Vagina (tissue), 2 donors: ENCODE data around the gene RHOG. TPM values are rescaled to one million over a fixed set of nuclear protein-coding genes. Genes with fewer than 3 reads are reported as not detected.
A peak's percentile ranks its signal among the peaks of the same experiment; 100 is the strongest.

Experiments used
- DNase-seq, 2 donors: peaks; one replicate each; pipeline ENCODE4 v3.0.0-alpha.2; 2017; ENCODE audit errors: extremely low spot score in 2 of 2
- H3K27ac ChIP-seq: fragments of 200-600 bp; sonication (generic); one replicate; pipeline ENCODE4 v1.5.1; 2019
- H3K27me3 ChIP-seq: fragments of 200-600 bp; sonication (generic); one replicate; pipeline ENCODE4 v1.5.1; 2019
- H3K36me3 ChIP-seq, 2 donors: fragments of 200-600 bp; sonication (generic); one replicate each; pipeline ENCODE4 v1.5.1; 2017 to 2019
- H3K4me1 ChIP-seq: fragments of 200-600 bp; sonication (generic); one replicate; pipeline ENCODE4 v1.5.1; 2019
- H3K4me3 ChIP-seq, 2 donors: fragments of 200-600 bp; sonication (generic); 1 replicate in 1 of 2; 2 replicates in 1 of 2; pipeline ENCODE4 v1.5.1; 2016 to 2019
- H3K9me3 ChIP-seq: fragments of 200-600 bp; sonication (generic); one replicate; pipeline ENCODE4 v1.5.1; 2019
- POLR2A ChIP-seq, 2 donors: fragments of 450-650 bp; IDR thresholded peaks; one replicate each; pipeline ENCODE4 v1.6.1; 2017; ENCODE audit warnings: antibody characterized with exemption in 2 of 2, mild to moderate bottlenecking in 2 of 2, moderate library complexity in 2 of 2
- POLR2AphosphoS5 ChIP-seq, 2 donors: sonication (generic); formaldehyde crosslinking; IDR thresholded peaks; one replicate each; pipeline ENCODE4 v1.9.0; 2017; ENCODE audit warnings: antibody characterized with exemption in 2 of 2, mild to moderate bottlenecking in 2 of 2, low read depth in 1 of 2; ENCODE audit not compliant: insufficient read depth in 1 of 2
- intact Hi-C: fragments of 100-400 bp; cut with DNase I; formaldehyde crosslinking; loops from one replicate; pipeline ENCODE4 v1.15.1; 2023
- total RNA-seq: library from RNA; depleted of rRNA; stranded (reverse); fragments of >200 nt; gene quantifications from one replicate; pipeline ENCODE4 v1.2.3, GENCODE V29; 2016
- TF ChIP-seq, protein P1 (sequence below), 3 experiments: fragments of 450-650 bp in 2 of 3; fragments of 200-600 bp in 1 of 3; sonication (generic) in 1 of 3; IDR thresholded peaks; one replicate each; pipeline ENCODE4 v1.5.1; 2017 to 2019; ENCODE audit warnings: antibody characterized with exemption in 3 of 3, mild to moderate bottlenecking in 2 of 3, moderate library complexity in 2 of 3

The RHOG gene
- total RNA-seq, 1 donor from 2014 or later: 107 TPM

DNA sequence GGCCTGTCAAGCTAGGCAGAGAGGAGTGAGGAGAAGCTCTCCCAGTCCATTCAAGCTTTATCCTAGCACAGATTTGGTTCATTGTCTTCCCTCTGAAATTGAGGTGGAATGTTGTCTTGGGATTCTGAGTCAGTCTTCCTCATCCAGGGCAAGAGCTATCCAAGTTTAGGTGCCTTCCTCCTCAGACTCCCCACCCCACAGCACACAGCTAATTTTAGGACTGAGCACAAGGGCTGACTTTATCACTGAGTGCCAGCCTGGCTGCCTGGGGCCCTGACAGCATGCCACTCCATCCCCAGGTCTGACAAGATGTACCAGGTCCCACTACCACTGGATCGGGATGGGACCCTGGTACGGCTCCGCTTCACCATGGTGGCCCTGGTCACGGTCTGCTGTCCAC lies 29.8 kb downstream of the RHOG start:
- TF ChIP-seq POLR2AphosphoS5 (IDR thresholded peaks at IDR 0.05; ENCODE audit: insufficient read depth in 1 of 2, low read depth in 1 of 2): no peak
- TF ChIP-seq, protein P1, sequence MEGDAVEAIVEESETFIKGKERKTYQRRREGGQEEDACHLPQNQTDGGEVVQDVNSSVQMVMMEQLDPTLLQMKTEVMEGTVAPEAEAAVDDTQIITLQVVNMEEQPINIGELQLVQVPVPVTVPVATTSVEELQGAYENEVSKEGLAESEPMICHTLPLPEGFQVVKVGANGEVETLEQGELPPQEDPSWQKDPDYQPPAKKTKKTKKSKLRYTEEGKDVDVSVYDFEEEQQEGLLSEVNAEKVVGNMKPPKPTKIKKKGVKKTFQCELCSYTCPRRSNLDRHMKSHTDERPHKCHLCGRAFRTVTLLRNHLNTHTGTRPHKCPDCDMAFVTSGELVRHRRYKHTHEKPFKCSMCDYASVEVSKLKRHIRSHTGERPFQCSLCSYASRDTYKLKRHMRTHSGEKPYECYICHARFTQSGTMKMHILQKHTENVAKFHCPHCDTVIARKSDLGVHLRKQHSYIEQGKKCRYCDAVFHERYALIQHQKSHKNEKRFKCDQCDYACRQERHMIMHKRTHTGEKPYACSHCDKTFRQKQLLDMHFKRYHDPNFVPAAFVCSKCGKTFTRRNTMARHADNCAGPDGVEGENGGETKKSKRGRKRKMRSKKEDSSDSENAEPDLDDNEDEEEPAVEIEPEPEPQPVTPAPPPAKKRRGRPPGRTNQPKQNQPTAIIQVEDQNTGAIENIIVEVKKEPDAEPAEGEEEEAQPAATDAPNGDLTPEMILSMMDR (IDR thresholded peaks at IDR 0.05): no peak
- no peak for DNase-seq
- Histone ChIP-seq H3K36me3 (no peaks in the 10 kb centered on the region), H3K4me3 (no peak overlapping the region), H3K4me1 (peaks cover 27% of the 10 kb centered on the region), H3K9me3 (no peaks in the 10 kb centered on the region), H3K27me3 (no peaks in the 10 kb centered on the region), H3K27ac (no peak overlapping the region)
- intact Hi-C loops: no loop called here

DNA sequence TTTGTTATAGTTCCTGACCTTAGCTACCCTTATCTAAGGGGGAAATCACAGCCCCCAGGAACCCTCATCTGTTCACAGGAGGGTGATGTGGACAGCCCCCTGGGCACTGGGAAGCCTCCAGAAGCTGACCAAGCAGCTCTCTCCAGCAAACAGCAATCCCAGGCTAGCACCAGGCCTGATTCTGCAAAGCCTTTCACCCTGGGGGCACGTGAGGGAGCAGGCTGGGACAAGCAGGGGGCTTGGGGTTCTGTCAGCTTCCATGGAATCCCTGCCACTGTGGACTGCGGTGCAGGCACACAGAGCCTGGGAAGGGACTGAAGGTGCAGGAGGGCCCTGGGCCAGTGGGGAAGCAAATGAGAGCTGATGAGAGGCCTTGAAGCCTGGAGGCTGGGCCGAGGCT lies 30.3 kb downstream of the RHOG start:
- no peaks in the 10 kb centered on the region for H3K36me3 ChIP-seq
- no peak overlapping the region for H3K4me3 ChIP-seq
- no peaks in the 10 kb centered on the region for H3K9me3 ChIP-seq
- H3K4me1 ChIP-seq: peaks cover 27% of the 10 kb centered on the region
- no peaks in the 10 kb centered on the region for H3K27me3 ChIP-seq
- intact Hi-C loops: no loop called here
- no peak for DNase-seq
- H3K27ac ChIP-seq: no peak overlapping the region
- TF ChIP-seq POLR2A (IDR thresholded peaks at IDR 0.05) (no peak), POLR2AphosphoS5 (IDR thresholded peaks at IDR 0.05; ENCODE audit: insufficient read depth in 1 of 2, low read depth in 1 of 2) (no peak)
- TF ChIP-seq, protein P1 (IDR thresholded peaks at IDR 0.05): no peak

DNA sequence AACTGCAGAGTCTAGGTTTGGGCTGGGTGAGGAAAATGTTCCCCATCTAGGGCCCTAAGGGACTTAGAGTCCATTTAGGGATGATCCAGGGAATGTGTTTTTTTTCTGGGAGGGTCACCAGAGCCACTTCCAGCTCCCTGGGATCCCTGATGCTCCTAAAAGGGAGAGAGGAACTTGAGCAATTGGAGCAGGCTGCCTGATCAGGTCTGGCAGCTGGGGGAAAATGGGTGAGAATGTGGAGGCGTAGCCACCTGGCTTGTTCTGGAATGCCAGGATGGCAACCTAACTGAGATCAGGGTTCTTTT lies 31.2 kb downstream of the RHOG start:
- H3K27me3 ChIP-seq: no peaks in the 10 kb centered on the region
- H3K9me3 ChIP-seq: no peaks in the 10 kb centered on the region
- peak overlapping the region; percentile 77 for H3K27ac ChIP-seq
- H3K4me3 ChIP-seq: no peak overlapping the region
- DNase-seq: no peak
- TF ChIP-seq, protein P1 (IDR thresholded peaks at IDR 0.05): no peak
- TF ChIP-seq POLR2A (IDR thresholded peaks at IDR 0.05): no peak
- no peak for TF ChIP-seq POLR2AphosphoS5 (IDR thresholded peaks at IDR 0.05; ENCODE audit: insufficient read depth in 1 of 2, low read depth in 1 of 2)
- peaks cover 27% of the 10 kb centered on the region for H3K4me1 ChIP-seq
- H3K36me3 ChIP-seq: no peaks in the 10 kb centered on the region
- intact Hi-C loops: no loop called here

DNA sequence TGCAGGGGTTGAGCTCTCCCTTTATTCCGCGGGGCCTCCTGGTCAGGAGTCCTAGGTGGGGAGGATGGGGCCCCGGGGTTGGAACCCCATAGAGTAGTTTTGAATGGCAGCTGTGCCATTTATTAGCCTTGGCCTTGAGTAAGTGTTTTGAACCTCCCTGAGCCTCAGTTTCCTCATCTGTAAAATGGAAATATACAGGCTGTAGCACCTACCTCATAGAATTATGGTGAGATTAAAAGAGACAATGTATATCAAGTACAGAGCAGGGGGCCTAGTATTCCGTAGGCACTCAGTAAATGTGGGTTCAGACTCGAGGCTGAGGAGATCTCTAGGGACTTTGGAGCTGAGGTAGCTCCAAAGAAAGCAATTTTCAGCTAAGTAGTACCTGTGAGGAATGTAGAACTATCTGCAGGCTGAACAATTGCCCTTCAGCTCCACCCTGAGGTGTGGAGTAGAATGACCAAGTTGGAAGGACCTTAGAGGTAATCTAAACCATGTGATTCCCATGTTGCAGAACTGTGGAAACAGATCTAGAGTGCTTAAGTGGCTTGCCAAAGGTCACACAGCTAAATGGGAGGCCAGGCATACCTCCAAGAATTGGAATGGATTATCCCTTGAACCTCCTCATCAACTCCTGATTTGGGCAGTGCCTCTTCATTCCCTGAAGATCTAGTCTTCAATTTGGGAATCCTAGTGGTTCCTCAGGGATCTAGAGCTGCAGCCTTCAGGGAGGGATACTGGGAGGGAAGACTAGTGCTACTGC lies 31.7 kb downstream of the RHOG start:
- intact Hi-C loops: no loop called here
- Histone ChIP-seq H3K36me3 (no peaks in the 10 kb centered on the region), H3K27ac (peak overlapping the region; percentile 77), H3K4me1 (peaks cover 27% of the 10 kb centered on the region), H3K4me3 (peak overlapping the region; percentile 83 to 85), H3K27me3 (no peaks in the 10 kb centered on the region), H3K9me3 (no peaks in the 10 kb centered on the region)
- DNase-seq: no peak
- TF ChIP-seq POLR2A (IDR thresholded peaks at IDR 0.05) (no peak), POLR2AphosphoS5 (IDR thresholded peaks at IDR 0.05; ENCODE audit: insufficient read depth in 1 of 2, low read depth in 1 of 2) (no peak)
- TF ChIP-seq, protein P1 (IDR thresholded peaks at IDR 0.05): peak in 1 of 3 experiments; percentile 12
